NOMO-1 (cell line): ENCODE data around the gene PRAMEF10.
"Not testable (repeated sequence)": the region's sequence is repeated elsewhere in the genome, so short reads cannot be mapped to it uniquely, and the experiment has no call there.

Experiments used
- DNase-seq, 2 experiments: peaks; one replicate each; lab custom pipeline; 2025; ENCODE audit not compliant: unreplicated experiment in 2 of 2; lab: John Stamatoyannopoulos, UW

Gene PRAMEF10

GRCh38 chr1:12898170-12898569 lies at the start of gene PRAMEF10:
Gene PRAMEF10, minus strand, starts transcription at chr1:12898270. Its CDS starts 2,423 bp downstream, at chr1:12895847.
- not testable (repeated sequence) for DNase-seq

GRCh38 chr1:12947480-12947879 lies 49.4 kb upstream of the PRAMEF10 start, which contains the start of gene PRAMEF6:
Gene PRAMEF6, minus strand, starts transcription at chr1:12947580. Its CDS starts 5,062 bp downstream, at chr1:12942518.
- not testable (repeated sequence) for DNase-seq

- not testable (repeated sequence) for DNase-seq
These were observed 26.3 kb upstream of the PRAMEF10 start for GRCh38 chr1:12924368-12924767.

- not testable (repeated sequence) for DNase-seq
These were observed 23.7 kb upstream of the PRAMEF10 start for GRCh38 chr1:12921749-12922148.

GRCh38 chr1:12916310-12916709 lies 18.2 kb upstream of the PRAMEF10 start, which contains the start of gene PRAMEF7:
Gene PRAMEF7, plus strand, starts transcription at chr1:12916610. Its CDS starts 1,083 bp downstream, at chr1:12917693.
- not testable (repeated sequence) for DNase-seq

GRCh38 chr1:12903793-12904572 lies 5.9 kb upstream of the PRAMEF10 start:
- not testable (repeated sequence) for DNase-seq

- not testable (repeated sequence) for DNase-seq
These were observed 1.1 kb upstream of the PRAMEF10 start for GRCh38 chr1:12899186-12899585.

- not testable (repeated sequence) for DNase-seq
These were observed 12.0 kb downstream of the PRAMEF10 start, which contains the start of gene PRAMEF4 for GRCh38 chr1:12886101-12886500. Gene PRAMEF4, minus strand, starts transcription at chr1:12886201. Its CDS starts 2,807 bp downstream, at chr1:12883394.

- DNase-seq = not testable (repeated sequence)
These were observed 19.6 kb downstream of the PRAMEF10 start for GRCh38 chr1:12878453-12878852.

GRCh38 chr1:12863131-12863880 lies 34.8 kb downstream of the PRAMEF10 start:
- DNase-seq = not testable (repeated sequence)

- not testable (repeated sequence) for DNase-seq
These were observed 41.3 kb downstream of the PRAMEF10 start, which contains the start of gene PRAMEF2 for GRCh38 chr1:12856786-12857185. Gene PRAMEF2, plus strand, starts transcription at chr1:12857086. Its CDS starts 1,924 bp downstream, at chr1:12859010.

GRCh38 chr1:12851779-12852178 lies 46.3 kb downstream of the PRAMEF10 start:
- no peak for DNase-seq

- DNase-seq = not testable (repeated sequence)
These were observed 49.5 kb downstream of the PRAMEF10 start, which contains the start of gene HNRNPCL1 for GRCh38 chr1:12848620-12849019. Gene HNRNPCL1, minus strand, starts transcription at chr1:12848720. Its CDS starts 431 bp downstream, at chr1:12848289.
